COLO668 (cell line): ENCODE measurements around the gene ZSWIM6.

ENCODE experiments used
- DNase-seq: peaks from one replicate; lab custom pipeline; 2025; ENCODE audit not compliant: unreplicated experiment; lab: John Stamatoyannopoulos, UW

Gene ZSWIM6

GRCh38 chr5:61330845-61331406 lies 1.1 kb upstream of the ZSWIM6 start:
- DNase-seq: peak; percentile 84

GRCh38 chr5:61332358-61332749 lies 296 bp downstream of the ZSWIM6 start:
- DNase-seq: peak; percentile 54

- peak; percentile 54 for DNase-seq
Measured at GRCh38 chr5:61332851-61333320, 828 bp downstream of the ZSWIM6 start.

- peak; percentile 62 for DNase-seq
Measured at GRCh38 chr5:61333321-61333953, 1.4 kb downstream of the ZSWIM6 start.

- no peak for DNase-seq
Measured at GRCh38 chr5:61333954-61334867, 2.2 kb downstream of the ZSWIM6 start.

GRCh38 chr5:61334868-61335615 lies 3.0 kb downstream of the ZSWIM6 start:
- DNase-seq: no peak

- no peak for DNase-seq
Measured at GRCh38 chr5:61339764-61340163, 7.7 kb downstream of the ZSWIM6 start.

- DNase-seq: no peak
Measured at GRCh38 chr5:61340775-61341361, 8.8 kb downstream of the ZSWIM6 start.

- no peak for DNase-seq
Measured at GRCh38 chr5:61342071-61342501, 10.0 kb downstream of the ZSWIM6 start.

- peak; percentile 4 for DNase-seq
Measured at GRCh38 chr5:61344187-61344944, 12.3 kb downstream of the ZSWIM6 start.

GRCh38 chr5:61346511-61346910 lies 14.5 kb downstream of the ZSWIM6 start:
- no peak for DNase-seq

GRCh38 chr5:61347080-61347479 lies 15.0 kb downstream of the ZSWIM6 start:
- no peak for DNase-seq

- DNase-seq: no peak
Measured at GRCh38 chr5:61348447-61348846, 16.4 kb downstream of the ZSWIM6 start.

GRCh38 chr5:61349935-61350334 lies 17.9 kb downstream of the ZSWIM6 start:
- DNase-seq: no peak

GRCh38 chr5:61350535-61350934 lies 18.5 kb downstream of the ZSWIM6 start:
- no peak for DNase-seq

GRCh38 chr5:61351733-61352132 lies 19.7 kb downstream of the ZSWIM6 start:
- DNase-seq: no peak

- DNase-seq: no peak
Measured at GRCh38 chr5:61352180-61352579, 20.1 kb downstream of the ZSWIM6 start.

- DNase-seq: no peak
Measured at GRCh38 chr5:61352612-61353156, 20.6 kb downstream of the ZSWIM6 start.

- DNase-seq: no peak
Measured at GRCh38 chr5:61353293-61353692, 21.2 kb downstream of the ZSWIM6 start.

GRCh38 chr5:61354199-61354598 lies 22.1 kb downstream of the ZSWIM6 start:
- DNase-seq: no peak
